Mononuclear cell (primary cell): ENCODE measurements around the gene CEP164. TPM values are rescaled to one million over a fixed set of nuclear protein-coding genes. Genes with fewer than 3 reads are reported as not detected.

ENCODE experiments used
- H3K27me3 ChIP-seq: 2 replicates; pipeline ENCODE4 v1.6.0; 2011; ENCODE audit warnings: low read length, control low read depth; ENCODE audit not compliant: insufficient read depth
- H3K4me1 ChIP-seq: 2 replicates; pipeline ENCODE4 v1.5.1; 2011; ENCODE audit warnings: mild to moderate bottlenecking, low read length, control low read depth; ENCODE audit not compliant: insufficient read depth
- H3K4me3 ChIP-seq: 2 replicates; pipeline ENCODE4 v1.5.1; 2011; ENCODE audit warnings: mild to moderate bottlenecking, low read length, moderate library complexity
- H3K9me3 ChIP-seq: 2 replicates; pipeline ENCODE4 v1.5.1; 2011; ENCODE audit warnings: low read depth, mild to moderate bottlenecking, control low read depth, low read length
- total RNA-seq: library from RNA; depleted of rRNA; stranded (reverse); fragments of >200 nt; gene quantifications from one replicate; pipeline ENCODE4 v1.2.3, GENCODE V29; 2012

CEP164 gene
- total RNA-seq, 1 donor: 13.4 TPM

GRCh38 chr11:117457031-117457785, 129.6 kb downstream of the CEP164 start:
- H3K9me3 ChIP-seq: no peaks in the 10 kb centered on the region
- no peaks in the 10 kb centered on the region for H3K4me1 ChIP-seq
- no peak overlapping the region for H3K4me3 ChIP-seq

GRCh38 chr11:117457835-117458234, 130.2 kb downstream of the CEP164 start:
- Histone ChIP-seq H3K27me3 (no peaks in the 10 kb centered on the region), H3K4me1 (no peaks in the 10 kb centered on the region), H3K9me3 (no peaks in the 10 kb centered on the region), H3K4me3 (no peak overlapping the region)

More at GRCh38 chr11:117457031-117457785, 129.6 kb downstream of the CEP164 start:
- H3K27me3 ChIP-seq: no peaks in the 10 kb centered on the region

GRCh38 chr11:117458275-117459122, 130.8 kb downstream of the CEP164 start:
- Histone ChIP-seq H3K9me3 (no peaks in the 10 kb centered on the region), H3K27me3 (no peaks in the 10 kb centered on the region), H3K4me3 (no peak overlapping the region), H3K4me1 (no peaks in the 10 kb centered on the region)

GRCh38 chr11:117459123-117459978, 131.7 kb downstream of the CEP164 start:
- Histone ChIP-seq H3K9me3 (no peaks in the 10 kb centered on the region), H3K4me1 (no peaks in the 10 kb centered on the region), H3K4me3 (no peak overlapping the region), H3K27me3 (no peaks in the 10 kb centered on the region)

- Histone ChIP-seq H3K9me3 (no peaks in the 10 kb centered on the region), H3K4me1 (no peaks in the 10 kb centered on the region), H3K27me3 (no peaks in the 10 kb centered on the region), H3K4me3 (no peak overlapping the region)
These were observed 132.3 kb downstream of the CEP164 start for GRCh38 chr11:117459979-117460300.

GRCh38 chr11:117461396-117462182, 133.9 kb downstream of the CEP164 start:
- H3K9me3 ChIP-seq: no peaks in the 10 kb centered on the region
- no peaks in the 10 kb centered on the region for H3K27me3 ChIP-seq
- no peak overlapping the region for H3K4me3 ChIP-seq
- H3K4me1 ChIP-seq: no peaks in the 10 kb centered on the region

- H3K27me3 ChIP-seq: no peaks in the 10 kb centered on the region
- H3K4me3 ChIP-seq: no peak overlapping the region
- H3K9me3 ChIP-seq: no peaks in the 10 kb centered on the region
- no peaks in the 10 kb centered on the region for H3K4me1 ChIP-seq
These were observed 134.7 kb downstream of the CEP164 start for GRCh38 chr11:117462183-117462863.

- H3K4me3 ChIP-seq: no peak overlapping the region
- H3K4me1 ChIP-seq: no peaks in the 10 kb centered on the region
- H3K9me3 ChIP-seq: no peaks in the 10 kb centered on the region
- no peaks in the 10 kb centered on the region for H3K27me3 ChIP-seq
These were observed 135.2 kb downstream of the CEP164 start for GRCh38 chr11:117462864-117463247.

Other genes with a start within 250 kb of the CEP164 start
- gene SIK3, start 229.4 kb upstream of the CEP164 start, total RNA-seq: 40.0 TPM
- 110 TPM for gene PAFAH1B2, start 183.6 kb upstream of the CEP164 start, total RNA-seq
- gene SIDT2, start 149.1 kb upstream of the CEP164 start, total RNA-seq: 46.6 TPM
- gene TAGLN, start 128.5 kb upstream of the CEP164 start, total RNA-seq: 8.6 TPM
- gene PCSK7, start 95.8 kb upstream of the CEP164 start, total RNA-seq: 96.1 TPM
- gene RNF214, start 95.2 kb upstream of the CEP164 start, total RNA-seq: 4.7 TPM
- 0.52 TPM for gene BACE1-AS, start 36.5 kb upstream of the CEP164 start, total RNA-seq
- gene BACE1, start 11.6 kb upstream of the CEP164 start, total RNA-seq: 1.9 TPM